ENCODE data around the gene SPRR4. TPM values are rescaled to one million over a fixed set of nuclear protein-coding genes. Genes with fewer than 3 reads are reported as not detected.

SPRR4 gene
- total and polyA plus RNA-seq, 9 of the 15 experiments (the other 6 are each of a cell fraction or from before 2014, with no cell fraction given), result not detected

- POLR2A ChIA-PET, result no interaction called here
- in situ Hi-C loops (cut with MboI) (loop anchor here (25.0 kb wide), 1 partner anchor 230 kb away; no protein-coding TSS in a partner anchor), intact Hi-C loops (cut with micrococcal nuclease) (no loop called here)
- WGBS (ENCODE audit: insufficient coverage, low coverage, missing lambda C conversion rate), result 3% methylated on average over 3 of the region's 3 CpGs
- no peaks in the 10 kb centered on the region for H4K20me1 ChIP-seq (replicated peaks; ENCODE audit: control insufficient read depth, insufficient read depth, low read length)
- no peaks in the 10 kb centered on the region for H3K9me3 ChIP-seq (replicated peaks; ENCODE audit: control insufficient read depth, insufficient read depth, low read depth, low read length)
- H2AFZ ChIP-seq (ENCODE audit: low read depth, low read length), result no peak overlapping the region
- H3K4me1 ChIP-seq (replicated peaks in 1 of 2; ENCODE audit: control insufficient read depth in 2 of 2, insufficient read depth in 2 of 2, low read length in 2 of 2), result no peaks in the 10 kb centered on the region
- no peak overlapping the region; a peak in 1 of 4 replicates for H3K9ac ChIP-seq (ENCODE audit: insufficient read depth in 1 of 2, low read depth in 2 of 2, low read length in 2 of 2)
- H3K27me3 ChIP-seq (ENCODE audit: control insufficient read depth in 2 of 2, insufficient read depth in 2 of 2, low read length in 2 of 2), result peaks cover 7 to 29% of the 10 kb centered on the region in 2 experiments; a peak in 4 of 5 replicates
- ATAC-seq (no peak), FAIRE-seq (no peak), DNase-seq (ENCODE audit: extremely low read depth in 1 of 4, low spot score in 3 of 4) (no peak)
- CTCF ChIA-PET (ENCODE audit: low intra/inter-chr PET ratio), result no interaction called here
- TF ChIP-seq CBFB (CRISPR knock-in tag; IDR thresholded peaks at IDR 0.05) (no peak), MAFF (IDR thresholded peaks at IDR 0.05; ENCODE audit: low read length) (no peak), CHD1 (IDR thresholded peaks at IDR 0.05; ENCODE audit: low read length) (no peak), MLLT1 (IDR thresholded peaks at IDR 0.05) (no peak), ZC3H11A (IDR thresholded peaks at IDR 0.05; ENCODE audit: low read depth, low read length) (no peak), CREB3L1 (IDR thresholded peaks at IDR 0.05; ENCODE audit: borderline replicate concordance, low read depth) (no peak), ZNF830 (CRISPR knock-in tag; IDR thresholded peaks at IDR 0.05) (no peak)
- no peaks in the 10 kb centered on the region for H3K9me1 ChIP-seq (ENCODE audit: control insufficient read depth, insufficient read depth, low read length)
- H3K36me3 ChIP-seq (ENCODE audit: control insufficient read depth, insufficient read depth, low read length), result no peaks in the 10 kb centered on the region
- no TSS peak for BruUV-seq (replicated peaks)
- H3K79me2 ChIP-seq (ENCODE audit: control insufficient read depth, insufficient read depth, low read length), result no peaks in the 10 kb centered on the region
- H3K27ac ChIP-seq (ENCODE audit: extremely low read depth, low read depth, low read length), result no peak overlapping the region
- no peak overlapping the region for H3K4me3 ChIP-seq
- no peak overlapping the region for H3K4me2 ChIP-seq (ENCODE audit: insufficient read depth, low read length)
These were observed 12.9 kb upstream of the SPRR4 start for GRCh38 chr1:152957561-152957960.
